Uterus (tissue), 4 donors: ENCODE measurements around the gene RRH. TPM values are rescaled to one million over a fixed set of nuclear protein-coding genes. Genes with fewer than 3 reads are reported as not detected.

ENCODE experiments used
- DNase-seq, 2 donors: peaks; one replicate each; pipeline ENCODE4 v3.0.0-alpha.2; 2019 to 2020
- H3K27ac ChIP-seq, 2 donors: fragments of 200-600 bp; sonication (generic); 1 replicate in 1 of 2; 2 replicates in 1 of 2; pipeline ENCODE4 v1.5.1; 2016 to 2018
- H3K27me3 ChIP-seq, 2 donors: fragments of 200-600 bp; sonication (generic); one replicate each; pipeline ENCODE4 v1.5.1; 2018 to 2019; ENCODE audit warnings: control low read depth in 1 of 2
- H3K36me3 ChIP-seq, 2 donors: fragments of 200-600 bp; sonication (generic); one replicate each; pipeline ENCODE4 v1.5.1; 2019; ENCODE audit warnings: control low read depth in 1 of 2
- H3K4me1 ChIP-seq, 2 donors: fragments of 200-600 bp; sonication (generic); one replicate each; pipeline ENCODE4 v1.5.1; 2018 to 2019; ENCODE audit warnings: control low read depth in 1 of 2
- H3K4me3 ChIP-seq, 2 donors: fragments of 200-600 bp; sonication (generic); 1 replicate in 1 of 2; 2 replicates in 1 of 2; pipeline ENCODE4 v1.5.1; 2018 to 2019; ENCODE audit warnings: mild to moderate bottlenecking in 1 of 2
- H3K9me3 ChIP-seq, 2 donors: fragments of 200-600 bp; sonication (generic); one replicate each; pipeline ENCODE4 v1.5.1; 2019; ENCODE audit warnings: control low read depth in 1 of 2
- CTCF ChIP-seq, 4 experiments: fragments of 200-600 bp in 2 of 4; fragments of 450-650 bp in 2 of 4; sonication (generic) in 2 of 4; IDR thresholded peaks; one replicate each; pipeline ENCODE4 v1.5.1; 2016 to 2019; ENCODE audit warnings: antibody characterized with exemption in 4 of 4, mild to moderate bottlenecking in 2 of 4, moderate library complexity in 1 of 4
- POLR2A ChIP-seq, 2 donors: fragments of 450-650 bp; IDR thresholded peaks; one replicate each; pipeline ENCODE4 v1.6.1; 2016; ENCODE audit warnings: antibody characterized with exemption in 2 of 2, mild to moderate bottlenecking in 1 of 2, moderate library complexity in 1 of 2
- intact Hi-C: fragments of 100-400 bp; cut with DNase I; formaldehyde crosslinking; loops from one replicate; pipeline ENCODE4 v1.15.1; 2023; ENCODE audit warnings: low total_unique reads
- total RNA-seq, 4 donors: library from RNA; depleted of rRNA in 3 of 4; stranded (reverse); fragments of >200 nt in 3 of 4; gene quantifications; one replicate each; pipeline versions ENCODE4 v1.1.0 to v1.2.4, GENCODE V29; 2014 to 2023
- donor health status: DM: yes; HTN: yes; CAD: no.

RRH gene
- total RNA-seq, 4 donors from 2014 or later: 0.30 to 1.5 TPM; not detected in 2

GRCh38 chr4:109876634-109877265 is 49.0 kb downstream of the RRH start:
- H3K4me3 ChIP-seq: no peak overlapping the region
- H3K9me3 ChIP-seq: no peaks in the 10 kb centered on the region
- H3K27me3 ChIP-seq: no peaks in the 10 kb centered on the region
- H3K36me3 ChIP-seq: no peaks in the 10 kb centered on the region
- H3K27ac ChIP-seq: no peak overlapping the region
- TF ChIP-seq CTCF (IDR thresholded peaks at IDR 0.05) (no peak), POLR2A (IDR thresholded peaks at IDR 0.05) (no peak)
- intact Hi-C loops: no loop called here
- DNase-seq: no peak
- no peaks in the 10 kb centered on the region for H3K4me1 ChIP-seq

DNA sequence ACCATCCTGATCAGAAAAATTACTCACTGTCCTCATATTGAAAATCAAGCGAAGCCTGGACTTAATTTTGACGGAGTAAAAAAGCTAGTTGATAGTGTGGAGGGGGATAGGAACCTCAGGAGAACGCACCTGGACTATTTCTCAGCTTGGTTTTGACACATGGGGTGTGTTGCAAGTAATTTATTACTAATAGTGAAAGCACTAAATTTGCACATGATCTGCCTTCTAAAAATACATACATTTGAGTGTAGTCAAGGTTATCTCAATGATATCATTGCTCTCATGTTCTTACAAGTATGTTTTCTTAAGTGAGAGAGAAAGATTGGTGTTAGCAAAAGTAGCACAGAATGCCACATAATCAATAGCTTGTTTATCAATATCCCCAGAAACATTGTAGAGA is 49.6 kb downstream of the RRH start:
- Histone ChIP-seq H3K27ac (no peak overlapping the region), H3K4me3 (no peak overlapping the region), H3K9me3 (no peaks in the 10 kb centered on the region), H3K4me1 (no peaks in the 10 kb centered on the region), H3K36me3 (no peaks in the 10 kb centered on the region), H3K27me3 (no peaks in the 10 kb centered on the region)
- intact Hi-C loops: no loop called here
- DNase-seq: no peak
- TF ChIP-seq POLR2A (IDR thresholded peaks at IDR 0.05) (no peak), CTCF (IDR thresholded peaks at IDR 0.05) (no peak)

GRCh38 chr4:109878355-109878754 is 50.6 kb downstream of the RRH start:
- H3K27ac ChIP-seq: no peak overlapping the region
- no peaks in the 10 kb centered on the region for H3K36me3 ChIP-seq
- no peak overlapping the region for H3K4me3 ChIP-seq
- no peaks in the 10 kb centered on the region for H3K9me3 ChIP-seq
- TF ChIP-seq CTCF (IDR thresholded peaks at IDR 0.05) (no peak), POLR2A (IDR thresholded peaks at IDR 0.05) (no peak)
- intact Hi-C loops: no loop called here
- no peaks in the 10 kb centered on the region for H3K27me3 ChIP-seq
- DNase-seq: no peak
- H3K4me1 ChIP-seq: no peaks in the 10 kb centered on the region

- TF ChIP-seq CTCF (IDR thresholded peaks at IDR 0.05): no peak
- TF ChIP-seq POLR2A (IDR thresholded peaks at IDR 0.05): no peak
- H3K36me3 ChIP-seq: no peaks in the 10 kb centered on the region
- no peaks in the 10 kb centered on the region for H3K27me3 ChIP-seq
- no peak overlapping the region for H3K27ac ChIP-seq
- DNase-seq: no peak
- no peaks in the 10 kb centered on the region for H3K4me1 ChIP-seq
- H3K4me3 ChIP-seq: no peak overlapping the region
- H3K9me3 ChIP-seq: no peaks in the 10 kb centered on the region
- intact Hi-C loops: no loop called here
Observed at GRCh38 chr4:109879081-109879480, 51.3 kb downstream of the RRH start.

GRCh38 chr4:109879636-109880314 is 52.0 kb downstream of the RRH start:
- Histone ChIP-seq H3K9me3 (no peaks in the 10 kb centered on the region), H3K27me3 (no peaks in the 10 kb centered on the region), H3K4me1 (no peaks in the 10 kb centered on the region), H3K27ac (no peak overlapping the region), H3K36me3 (no peaks in the 10 kb centered on the region), H3K4me3 (no peak overlapping the region)
- no peak for DNase-seq
- TF ChIP-seq POLR2A (IDR thresholded peaks at IDR 0.05) (no peak), CTCF (IDR thresholded peaks at IDR 0.05) (no peak)
- intact Hi-C loops: no loop called here
